GM13976 (cell line): ENCODE results near the gene TRAM2.

Experiments
- DNase-seq: peaks from one replicate; pipeline ENCODE4 v3.0.0; 2012; ENCODE audit warnings: low spot score
- CTCF ChIP-seq: IDR thresholded peaks from 2 replicates; pipeline ENCODE4 v1.5.1; 2012; ENCODE audit warnings: borderline replicate concordance, mild to moderate bottlenecking; ENCODE audit not compliant: insufficient read depth; ENCODE audit errors: extremely low read depth, missing control alignments, control extremely low read depth
- in situ Hi-C: fragments of 300-500 bp; cut with MboI; formaldehyde crosslinking; loops from one replicate; pipeline ENCODE4 v1.12.0; 2022; ENCODE audit warnings: low sequenced_read_pairs, mixed read lengths, inconsistent platforms; ENCODE audit not compliant: unreplicated experiment

Gene TRAM2

GRCh38 chr6:52603000-52603795 lies 26.3 kb upstream of the TRAM2 start:
- in situ Hi-C loops = no loop called here

GRCh38 chr6:52598824-52599190 lies 21.9 kb upstream of the TRAM2 start:
- in situ Hi-C loops = no loop called here
- TF ChIP-seq CTCF = no peak
- DNase-seq = no peak

More at GRCh38 chr6:52603000-52603795, 26.3 kb upstream of the TRAM2 start:
- TF ChIP-seq CTCF = no peak
- DNase-seq = no peak

- in situ Hi-C loops = no loop called here
- TF ChIP-seq CTCF = no peak
- DNase-seq = no peak
These were observed 21.4 kb upstream of the TRAM2 start for GRCh38 chr6:52598123-52598823.

- in situ Hi-C loops = no loop called here
- TF ChIP-seq CTCF = no peak
- no peak for DNase-seq
These were observed 20.9 kb upstream of the TRAM2 start for GRCh38 chr6:52597738-52598122.

- in situ Hi-C loops = no loop called here
- DNase-seq = no peak
These were observed 19.6 kb upstream of the TRAM2 start for GRCh38 chr6:52596371-52597028.

GRCh38 chr6:52595796-52596130 lies 18.9 kb upstream of the TRAM2 start:
- no peak for DNase-seq
- no peak for TF ChIP-seq CTCF
- in situ Hi-C loops = no loop called here

More at GRCh38 chr6:52596371-52597028, 19.6 kb upstream of the TRAM2 start:
- no peak for TF ChIP-seq CTCF
